K562 (cell line): ENCODE data around the gene DOK7. TPM values are rescaled to one million over a fixed set of nuclear protein-coding genes. Genes with fewer than 3 reads are reported as not detected.

Source experiments
- ATAC-seq: fragments of 200-7000 bp; cut with Tn5 transposase; 3 replicates; pipeline ENCODE4 v1.9.1; 2020; ENCODE audit warnings: moderate library complexity
- BruUV-seq: library from RNA; stranded (reverse); fragments of 400-500 nt; replicated peaks from 2 replicates; lab custom pipeline; 2021; lab: Mats Ljungman, UMichigan
- CTCF ChIA-PET: fragments of 300-600 bp; formaldehyde crosslinking; extraction: SDS; loops from one replicate; lab custom pipeline; 2021; ENCODE audit warnings: low intra/inter-chr PET ratio; lab: Yijun Ruan, JAX
- POLR2A ChIA-PET: fragments of 300-600, 350-650 bp; sonication (Branson Sonifier 250); formaldehyde crosslinking; extraction: SDS; loops from one replicate; lab custom pipeline; 2021; ENCODE audit warnings: antibody characterized with exemption, inconsistent platforms; lab: Yijun Ruan, JAX
- DNase-seq, 4 experiments: peaks; one replicate each; pipeline versions ENCODE4 v3.0.0 to v3.0.0-alpha.2; 2011 to 2018; ENCODE audit warnings: low spot score in 3 of 4, mixed read lengths in 3 of 4; ENCODE audit errors: extremely low read depth in 1 of 4
- FAIRE-seq: peaks from 2 replicates; lab custom pipeline; 2011; peaks lifted over from hg19 to GRCh38; lab: Jason Lieb, UNC
- H2AFZ ChIP-seq: 2 replicates; pipeline ENCODE4 v1.6.0; 2011; ENCODE audit warnings: low read depth, low read length, control low read depth, inconsistent platforms
- H3K27ac ChIP-seq: fragments of 200-600 bp; 3 replicates; pipeline ENCODE4 v1.8.0; 2011; ENCODE audit warnings: low read depth, mild to moderate bottlenecking, control low read depth, inconsistent platforms, low read length, moderate library complexity, mixed read lengths; ENCODE audit errors: extremely low read depth
- H3K27me3 ChIP-seq, 2 experiments: fragments of 300-600 bp in 1 of 2; 2 replicates in 1 of 2; 3 replicates in 1 of 2; pipeline versions ENCODE4 v1.6.0 to v1.8.0; 2011; ENCODE audit warnings: inconsistent platforms in 2 of 2, low read length in 2 of 2, mild to moderate bottlenecking in 1 of 2, mixed read lengths in 1 of 2, moderate library complexity in 1 of 2; ENCODE audit not compliant: control insufficient read depth in 2 of 2, insufficient read depth in 2 of 2
- H3K36me3 ChIP-seq: fragments of 300-600 bp; 3 replicates; pipeline ENCODE4 v1.8.0; 2011; ENCODE audit warnings: mild to moderate bottlenecking, low read length, inconsistent platforms; ENCODE audit not compliant: control insufficient read depth, insufficient read depth
- H3K4me1 ChIP-seq, 2 experiments: fragments of 200-600 bp in 1 of 2; replicated peaks in 1 of 2; 2 replicates in 1 of 2; 3 replicates in 1 of 2; pipeline versions ENCODE4 v1.5.1 to v1.8.0; 2011; ENCODE audit warnings: inconsistent platforms in 2 of 2, low read length in 2 of 2, mild to moderate bottlenecking in 1 of 2, mixed read lengths in 1 of 2, moderate library complexity in 1 of 2; ENCODE audit not compliant: control insufficient read depth in 2 of 2, insufficient read depth in 2 of 2
- H3K4me2 ChIP-seq: 2 replicates; pipeline ENCODE4 v1.6.1; 2011; ENCODE audit warnings: low read length, control low read depth, inconsistent platforms, mixed read lengths; ENCODE audit not compliant: insufficient read depth
- H3K4me3 ChIP-seq: fragments of 200-600 bp; sonication (generic), shearing (Covaris generic); 2 replicates; pipeline ENCODE4 v1.5.1; 2016; ENCODE audit warnings: control low read depth, inconsistent platforms
- H3K79me2 ChIP-seq: fragments of 200-600 bp; 3 replicates; pipeline ENCODE4 v1.8.0; 2011; ENCODE audit warnings: low read length, inconsistent platforms; ENCODE audit not compliant: control insufficient read depth, insufficient read depth
- H3K9ac ChIP-seq, 2 experiments: 2 replicates each; pipeline versions ENCODE4 v1.6.0 to v1.6.1; 2011; ENCODE audit warnings: low read depth in 2 of 2, low read length in 2 of 2, control low read depth in 1 of 2, inconsistent platforms in 1 of 2, mild to moderate bottlenecking in 1 of 2, mixed read lengths in 1 of 2; ENCODE audit not compliant: insufficient read depth in 1 of 2
- H3K9me1 ChIP-seq: one replicate; pipeline ENCODE4 v1.6.0; 2011; ENCODE audit warnings: inconsistent platforms, mild to moderate bottlenecking, low read length, moderate library complexity; ENCODE audit not compliant: control insufficient read depth, insufficient read depth
- H3K9me3 ChIP-seq: replicated peaks from 2 replicates; pipeline ENCODE4 v1.5.1; 2011; ENCODE audit warnings: low read depth, low read length, inconsistent platforms; ENCODE audit not compliant: control insufficient read depth, insufficient read depth
- H4K20me1 ChIP-seq: replicated peaks from 2 replicates; pipeline ENCODE4 v1.6.1; 2011; ENCODE audit warnings: low read length, inconsistent platforms, mixed read lengths; ENCODE audit not compliant: control insufficient read depth, insufficient read depth
- CBX3 ChIP-seq, 2 experiments: IDR thresholded peaks; 1 replicate in 1 of 2; 2 replicates in 1 of 2; pipeline ENCODE4 v1.6.1; 2012; ENCODE audit warnings: inconsistent platforms in 2 of 2, low read length in 2 of 2, borderline replicate concordance in 1 of 2, control low read depth in 1 of 2
- CTCF ChIP-seq, 3 experiments: IDR thresholded peaks in 2 of 3; conservative IDR thresholded peaks in 1 of 3; 2 replicates each; pipeline ENCODE4 v1.5.1; 2011 to 2012; ENCODE audit warnings: low read length in 3 of 3, mild to moderate bottlenecking in 3 of 3, control low read depth in 2 of 3, improper control_type of control experiment in 1 of 3, inconsistent platforms in 1 of 3, low read depth in 1 of 3, mixed read lengths in 1 of 3, moderate library complexity in 1 of 3; ENCODE audit not compliant: insufficient read depth in 2 of 3
- RAD21 ChIP-seq, 2 experiments: fragments of 250-450 bp in 1 of 2; fragments of 450-650 bp in 1 of 2; sonication (Bioruptor Pico) in 1 of 2; formaldehyde crosslinking in 1 of 2; IDR thresholded peaks in 1 of 2; conservative IDR thresholded peaks in 1 of 2; 2 replicates each; pipeline versions ENCODE4 v1.4.0 to v1.8.0; 2020 to 2022; ENCODE audit warnings: mild to moderate bottlenecking in 2 of 2, moderate library complexity in 1 of 2
- SNAPC5 ChIP-seq: fragments of 250-450 bp; sonication (Bioruptor Pico); IDR thresholded peaks from 2 replicates; pipeline ENCODE4 v1.8.0; 2021; ENCODE audit warnings: moderate library complexity, mild to moderate bottlenecking, inconsistent platforms
- ZFP36 ChIP-seq: fragments of 150-350 bp; IDR thresholded peaks from 2 replicates; pipeline ENCODE4 v1.6.1; 2018; ENCODE audit warnings: low read length, low read depth; ENCODE audit not compliant: partially characterized antibody
- WGBS: fragments of 100-300 bp; shearing (Covaris generic); methylation state at CpG from one replicate; pipeline ENCODE4 v1.1.6; 2016; ENCODE audit warnings: low coverage, mixed read lengths; ENCODE audit not compliant: insufficient coverage; ENCODE audit errors: missing lambda C conversion rate; 5-methylcytosine and 5-hydroxymethylcytosine counted together
- in situ Hi-C: fragments of 300-500 bp; cut with MboI; formaldehyde crosslinking; loops from 4 replicates; pipeline ENCODE4 v1.15.0; 2018; ENCODE audit warnings: inconsistent platforms, mixed read lengths
- intact Hi-C: fragments of 100-400 bp; cut with micrococcal nuclease; formaldehyde crosslinking; loops from 2 replicates; pipeline ENCODE4 v1.14.2; 2022
- polyA plus RNA-seq, 8 experiments: library from polyadenylated mRNA; depleted of rRNA in 4 of 8; stranded (reverse) in 5 of 8; unstranded in 3 of 8; fragments of >200 nt; fragmentation: Nextera tagmentation in 2 of 8; fragmentation: Illumina TruSeq in 1 of 8; extraction: Ambion mirVana in 2 of 8; extraction: Trizol in 1 of 8; gene quantifications; 2 replicates each; pipeline versions ENCODE4 v1.2.1 to v1.2.3, GENCODE V29; 2011 to 2014; ENCODE audit warnings: inconsistent platforms in 1 of 8, missing spikeins in 1 of 8
- total RNA-seq, 7 experiments: library from RNA; depleted of rRNA in 6 of 7; stranded (reverse); fragments of >200 nt in 6 of 7; fragmentation: Illumina TruSeq in 2 of 7; extraction: Trizol in 2 of 7; gene quantifications; 2 replicates each; pipeline versions ENCODE4 v1.2.1 to v1.2.3, GENCODE V29; 2011 to 2021; ENCODE audit warnings: low replicate concordance in 1 of 7

Gene DOK7
- total and polyA plus RNA-seq, 9 of the 15 experiments (the other 6 are each of a cell fraction or from before 2014, with no cell fraction given) = not detected

- CTCF ChIA-PET = no interaction called here
Measured at GRCh38 chr4:3431446-3431993, 31.6 kb upstream of the DOK7 start.

More at GRCh38 chr4:3431446-3431993, 31.6 kb upstream of the DOK7 start:
- Histone ChIP-seq H3K9ac (no peak overlapping the region), H3K27me3 (peaks cover 0 to 21% of the 10 kb centered on the region in 2 experiments; a peak in 2 of 5 replicates), H3K4me1 (peaks cover 0 to 37% of the 10 kb centered on the region in 2 experiments; a peak in 2 of 5 replicates), H4K20me1 (peaks cover 12% of the 10 kb centered on the region), H3K79me2 (no peaks in the 10 kb centered on the region), H2AFZ (no peak overlapping the region), H3K9me3 (no peaks in the 10 kb centered on the region), H3K36me3 (no peaks in the 10 kb centered on the region), H3K4me2 (no peak overlapping the region), H3K4me3 (no peak overlapping the region), H3K27ac (no peak overlapping the region), H3K9me1 (no peaks in the 10 kb centered on the region)
- POLR2A ChIA-PET = no interaction called here
- intact Hi-C loops (no loop called here), in situ Hi-C loops (no loop called here)
- FAIRE-seq (no peak), DNase-seq (no peak), ATAC-seq (no peak)
- 28% methylated on average over 28 of the region's 28 CpGs for WGBS
- no TSS peak for BruUV-seq
- TF ChIP-seq CBX3 (IDR thresholded peaks at IDR 0.05; ENCODE audit: borderline replicate concordance in 1 of 2, low read length in 2 of 2) (no peak), CTCF (IDR thresholded peaks at IDR 0.05 in 2 of 3, conservative IDR thresholded peaks at IDR 0.05 in 1 of 3; ENCODE audit: insufficient read depth in 2 of 3, low read depth in 1 of 3, low read length in 3 of 3) (no peak), SNAPC5 (CRISPR knock-in tag) (no peak), RAD21 (CRISPR knock-in tag; conservative IDR thresholded peaks at IDR 0.05 in 1 of 2, IDR thresholded peaks at IDR 0.05 in 1 of 2) (no peak), ZFP36 (no peak)
